Fibroblast of mammary gland (primary cell): ENCODE results near the gene GRIK4.

Experiments used
- DNase-seq: peaks from one replicate; pipeline ENCODE4 v3.0.0-alpha.2; 2010; ENCODE audit warnings: low read depth
- H3K4me3 ChIP-seq: 2 replicates; pipeline ENCODE4 v1.5.1; 2011; ENCODE audit warnings: low read depth, mild to moderate bottlenecking, low read length, moderate library complexity; ENCODE audit not compliant: control insufficient read depth
- TF ChIP-seq, protein P1 (sequence below): conservative IDR thresholded peaks from 2 replicates; pipeline ENCODE4 v1.5.1; 2011; ENCODE audit warnings: low read depth, low read length, inconsistent platforms; ENCODE audit not compliant: control insufficient read depth, insufficient read depth

The GRIK4 gene

GRCh38 chr11:120793150-120793549, 281.6 kb downstream of the GRIK4 start:
- no peak overlapping the region for H3K4me3 ChIP-seq
- no peak for DNase-seq
- TF ChIP-seq, protein P1, sequence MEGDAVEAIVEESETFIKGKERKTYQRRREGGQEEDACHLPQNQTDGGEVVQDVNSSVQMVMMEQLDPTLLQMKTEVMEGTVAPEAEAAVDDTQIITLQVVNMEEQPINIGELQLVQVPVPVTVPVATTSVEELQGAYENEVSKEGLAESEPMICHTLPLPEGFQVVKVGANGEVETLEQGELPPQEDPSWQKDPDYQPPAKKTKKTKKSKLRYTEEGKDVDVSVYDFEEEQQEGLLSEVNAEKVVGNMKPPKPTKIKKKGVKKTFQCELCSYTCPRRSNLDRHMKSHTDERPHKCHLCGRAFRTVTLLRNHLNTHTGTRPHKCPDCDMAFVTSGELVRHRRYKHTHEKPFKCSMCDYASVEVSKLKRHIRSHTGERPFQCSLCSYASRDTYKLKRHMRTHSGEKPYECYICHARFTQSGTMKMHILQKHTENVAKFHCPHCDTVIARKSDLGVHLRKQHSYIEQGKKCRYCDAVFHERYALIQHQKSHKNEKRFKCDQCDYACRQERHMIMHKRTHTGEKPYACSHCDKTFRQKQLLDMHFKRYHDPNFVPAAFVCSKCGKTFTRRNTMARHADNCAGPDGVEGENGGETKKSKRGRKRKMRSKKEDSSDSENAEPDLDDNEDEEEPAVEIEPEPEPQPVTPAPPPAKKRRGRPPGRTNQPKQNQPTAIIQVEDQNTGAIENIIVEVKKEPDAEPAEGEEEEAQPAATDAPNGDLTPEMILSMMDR = no peak

DNA sequence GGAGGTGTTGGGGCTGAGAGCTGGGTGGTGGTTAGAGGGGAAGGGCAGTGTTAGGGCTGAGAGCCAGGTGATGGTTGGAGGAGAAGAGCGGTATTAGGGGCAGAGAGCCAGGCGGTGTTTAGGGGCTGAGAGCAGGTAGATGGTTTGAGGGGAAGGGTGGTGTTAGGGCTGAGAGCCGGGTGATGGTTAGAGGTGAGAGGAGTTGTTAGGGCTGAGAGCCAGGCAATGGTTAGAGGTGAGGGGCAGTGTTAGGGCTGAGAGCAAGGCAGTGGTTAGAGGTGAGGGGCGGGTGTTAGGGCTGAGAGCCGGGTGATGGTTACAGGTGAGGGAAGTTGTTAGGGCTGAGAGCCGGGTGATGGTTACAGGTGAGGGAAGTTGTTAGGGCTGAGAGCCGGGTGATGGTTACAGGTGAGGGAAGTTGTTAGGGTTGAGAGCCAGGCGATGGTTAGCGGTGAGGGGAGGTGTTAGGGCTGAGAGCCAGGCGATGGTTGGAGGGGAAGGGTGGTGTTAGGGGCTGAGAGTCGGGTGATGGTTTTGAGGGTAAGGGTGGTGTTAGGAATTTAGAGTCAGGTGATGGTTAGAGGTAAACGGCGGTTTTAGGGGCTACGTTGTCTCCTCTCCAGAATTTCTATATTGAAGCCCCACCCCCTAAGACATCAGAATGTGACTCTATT, 282.4 kb downstream of the GRIK4 start:
- DNase-seq = no peak
- TF ChIP-seq, protein P1 = no peak
- no peak overlapping the region for H3K4me3 ChIP-seq

DNA sequence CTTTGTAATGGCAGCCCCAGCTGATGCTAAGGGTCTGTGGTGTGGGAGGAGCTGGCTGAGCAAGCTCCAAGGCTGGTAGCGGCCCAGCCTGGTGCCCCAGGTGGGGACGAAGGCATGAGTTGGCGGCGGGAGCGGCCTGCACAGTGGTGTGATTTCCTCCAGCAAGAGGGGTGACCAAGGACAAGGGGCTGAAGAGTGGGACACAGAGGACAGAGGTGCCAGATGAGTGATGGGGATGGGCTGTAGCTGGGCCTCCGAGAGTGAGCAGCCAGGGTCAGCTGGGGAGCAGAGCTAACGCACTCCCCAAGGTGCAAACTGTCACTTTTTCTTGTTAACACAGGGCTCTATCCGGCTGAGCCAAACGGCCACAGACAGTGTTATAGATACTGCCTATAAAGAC, 283.2 kb downstream of the GRIK4 start:
- DNase-seq = no peak
- TF ChIP-seq, protein P1 = no peak
- H3K4me3 ChIP-seq = no peak overlapping the region

GRCh38 chr11:120795185-120795584, 283.6 kb downstream of the GRIK4 start:
- no peak overlapping the region for H3K4me3 ChIP-seq
- DNase-seq = no peak
- TF ChIP-seq, protein P1 = no peak

DNA sequence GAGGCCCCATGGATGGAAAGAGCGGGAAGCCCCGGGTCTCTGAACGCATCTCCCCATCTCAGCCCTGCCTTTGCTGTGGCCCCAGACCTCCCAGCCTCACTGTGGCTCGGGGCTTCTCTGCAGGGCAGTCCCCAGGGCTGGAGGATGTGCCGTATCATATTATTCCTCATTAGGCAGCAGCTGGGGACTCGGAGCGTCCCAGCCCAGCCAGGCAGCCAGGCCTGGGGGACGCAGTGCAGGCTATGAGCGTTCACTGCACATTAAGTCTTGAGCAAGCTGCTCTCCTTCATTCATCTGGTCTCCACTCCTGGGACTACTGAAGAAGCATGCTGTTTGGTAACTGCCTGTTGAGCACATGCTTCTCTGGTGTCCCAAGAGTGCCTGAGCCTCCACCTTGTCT, 285.6 kb downstream of the GRIK4 start:
- no peak for DNase-seq
- no peak overlapping the region for H3K4me3 ChIP-seq
- TF ChIP-seq, protein P1 = no peak

GRCh38 chr11:120798854-120799253, 287.3 kb downstream of the GRIK4 start:
- no peak overlapping the region for H3K4me3 ChIP-seq

More at GRCh38 chr11:120798854-120799253, 287.3 kb downstream of the GRIK4 start:
- TF ChIP-seq, protein P1 = no peak
- DNase-seq = no peak
